HG03159 (cell line): ENCODE measurements around the gene DDX52.

Source experiments
- ATAC-seq: cut with Tn5 transposase; IDR thresholded peaks from one replicate; pipeline ENCODE4 v1.9.1; 2021; ENCODE audit warnings: mild to moderate bottlenecking, moderate library complexity; ENCODE audit not compliant: unreplicated experiment

DDX52 gene

DNA sequence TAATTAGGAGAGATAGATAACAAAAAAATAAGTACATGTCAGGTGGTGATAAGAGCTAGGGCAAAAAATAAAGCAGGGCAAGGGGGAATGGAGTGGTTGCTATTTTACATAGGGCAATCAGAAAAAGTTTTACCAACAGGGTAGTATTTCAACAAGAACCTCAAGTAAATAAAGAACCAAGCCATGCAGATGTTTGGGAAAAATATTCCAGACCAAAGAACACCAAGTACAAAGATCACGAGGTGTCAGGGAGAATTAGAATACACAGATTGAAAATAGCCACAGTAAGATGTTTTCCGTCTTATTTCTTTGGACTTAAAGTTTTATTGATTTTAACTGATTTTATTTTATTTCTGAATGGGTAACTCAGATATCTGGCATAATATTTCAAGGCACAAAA, 45.1 kb downstream of the DDX52 start:
- ATAC-seq, result no peak

DNA sequence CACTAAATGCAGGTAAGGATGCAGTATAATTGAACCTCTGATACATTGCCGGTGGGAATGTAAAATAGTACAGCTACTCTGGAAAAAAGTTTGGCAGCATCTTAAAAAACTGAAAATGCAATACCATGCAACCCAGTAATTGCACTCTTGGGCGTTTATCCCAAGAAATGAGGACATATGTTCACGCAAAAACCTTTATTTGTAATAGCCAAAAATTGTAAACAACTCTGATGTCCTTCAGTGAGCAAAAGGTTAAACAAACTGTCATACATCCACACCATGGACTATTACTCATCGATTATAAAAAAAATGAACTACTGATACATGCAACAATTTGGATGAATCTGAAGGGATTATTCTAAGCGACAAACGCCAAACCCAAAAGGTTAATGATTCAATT, 51.0 kb downstream of the DDX52 start:
- ATAC-seq, result no peak

DNA sequence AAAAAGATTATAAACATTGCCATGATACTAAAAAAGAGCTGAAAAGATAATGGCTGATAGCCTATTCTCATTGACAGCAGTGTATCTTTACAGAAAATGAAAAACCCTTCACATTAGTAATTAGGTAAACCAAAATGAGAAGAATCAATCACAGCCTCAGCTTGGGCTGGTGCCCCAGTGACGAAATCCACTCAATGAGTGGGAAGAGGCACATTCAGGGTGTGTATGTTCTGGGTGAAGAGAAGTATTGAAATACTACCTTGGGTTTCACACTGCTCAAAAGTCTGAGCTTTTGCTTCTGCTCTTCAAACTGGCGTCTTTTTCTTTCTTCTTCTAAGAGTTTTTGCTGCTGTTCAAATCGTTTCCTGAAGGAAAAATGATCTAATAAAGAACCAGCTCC, 58.2 kb downstream of the DDX52 start:
- ATAC-seq, result no peak

DNA sequence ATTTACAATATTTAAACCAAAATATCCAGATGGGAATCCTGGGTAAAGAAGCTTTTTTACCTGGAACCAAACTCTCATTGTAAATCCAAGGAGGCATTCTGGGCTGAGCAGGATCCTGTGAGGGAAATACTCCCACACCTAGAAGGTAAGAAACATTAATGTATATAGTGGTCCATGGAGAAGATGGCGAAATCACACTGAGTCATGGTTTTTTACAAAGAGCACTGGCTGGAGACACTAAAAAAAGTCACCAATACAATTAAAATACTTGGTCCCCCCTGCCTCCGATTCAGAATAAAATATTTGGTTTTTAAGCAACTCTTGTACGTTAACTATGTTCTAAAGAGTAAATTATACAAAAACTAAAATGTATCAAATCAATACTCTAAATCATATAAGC, 67.0 kb downstream of the DDX52 start:
- no peak for ATAC-seq

DNA sequence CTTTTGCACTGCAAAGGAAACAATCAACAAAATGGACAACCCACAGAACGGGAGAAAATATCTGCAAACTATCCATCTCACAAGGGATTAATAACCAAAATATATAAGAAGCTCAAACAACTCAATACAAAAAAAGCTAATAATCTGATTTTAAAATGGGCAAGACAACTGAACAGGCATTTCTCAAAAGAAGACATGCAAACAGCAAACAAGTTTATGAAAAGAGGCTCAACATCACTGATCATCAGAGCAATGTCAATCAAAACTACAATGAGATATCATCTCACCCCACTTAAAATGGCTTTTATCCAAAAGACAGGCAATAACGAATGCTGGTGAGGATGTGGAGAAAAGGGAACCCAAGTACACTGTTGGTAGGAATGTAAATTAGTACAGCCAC, 68.8 kb downstream of the DDX52 start:
- no peak for ATAC-seq

DNA sequence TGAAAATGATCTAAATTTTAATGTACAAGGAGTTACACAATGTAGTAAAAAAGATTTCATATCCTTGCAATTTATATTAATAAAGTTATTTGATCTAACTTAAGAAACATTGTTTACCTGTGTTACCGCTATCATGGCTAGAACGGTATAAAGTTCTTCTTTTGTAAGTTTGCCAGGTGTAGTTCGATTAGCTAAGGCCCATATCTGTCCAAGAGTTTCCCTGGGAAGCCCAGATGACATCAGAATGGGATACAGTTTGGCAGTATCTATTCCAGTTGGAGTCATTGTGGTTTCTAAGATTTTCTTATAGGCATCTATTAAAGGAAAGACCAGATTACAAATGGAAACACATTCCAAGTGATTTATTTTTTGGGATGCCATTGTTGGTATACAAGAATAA, 71.6 kb downstream of the DDX52 start:
- no peak for ATAC-seq

DNA sequence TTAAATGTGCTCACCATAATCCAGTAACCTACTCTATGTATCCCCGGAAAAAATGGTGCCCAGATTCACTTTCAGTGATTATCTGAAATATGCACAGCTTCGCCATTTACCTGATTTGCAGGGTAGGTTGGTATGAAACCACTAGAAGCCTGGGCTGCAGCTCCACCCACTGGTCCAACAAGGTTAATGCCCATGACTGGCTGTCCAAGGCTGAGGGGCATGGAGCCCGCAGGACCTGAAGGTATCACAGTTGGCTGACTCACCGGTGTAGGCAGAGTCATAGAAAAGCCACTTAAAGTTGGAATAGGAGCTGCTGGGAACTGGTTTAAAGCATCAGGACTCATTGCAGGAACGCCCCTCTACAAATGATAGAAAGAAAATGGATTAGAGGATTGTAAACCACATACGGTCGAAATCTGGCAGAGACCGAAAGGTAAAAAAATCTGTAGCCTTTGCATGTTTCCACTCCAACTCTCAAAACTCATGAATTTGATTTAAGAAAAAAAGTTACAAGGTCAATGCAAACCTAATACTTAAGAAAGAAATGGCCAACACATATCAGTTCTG, 72.6 kb downstream of the DDX52 start:
- no peak for ATAC-seq

DNA sequence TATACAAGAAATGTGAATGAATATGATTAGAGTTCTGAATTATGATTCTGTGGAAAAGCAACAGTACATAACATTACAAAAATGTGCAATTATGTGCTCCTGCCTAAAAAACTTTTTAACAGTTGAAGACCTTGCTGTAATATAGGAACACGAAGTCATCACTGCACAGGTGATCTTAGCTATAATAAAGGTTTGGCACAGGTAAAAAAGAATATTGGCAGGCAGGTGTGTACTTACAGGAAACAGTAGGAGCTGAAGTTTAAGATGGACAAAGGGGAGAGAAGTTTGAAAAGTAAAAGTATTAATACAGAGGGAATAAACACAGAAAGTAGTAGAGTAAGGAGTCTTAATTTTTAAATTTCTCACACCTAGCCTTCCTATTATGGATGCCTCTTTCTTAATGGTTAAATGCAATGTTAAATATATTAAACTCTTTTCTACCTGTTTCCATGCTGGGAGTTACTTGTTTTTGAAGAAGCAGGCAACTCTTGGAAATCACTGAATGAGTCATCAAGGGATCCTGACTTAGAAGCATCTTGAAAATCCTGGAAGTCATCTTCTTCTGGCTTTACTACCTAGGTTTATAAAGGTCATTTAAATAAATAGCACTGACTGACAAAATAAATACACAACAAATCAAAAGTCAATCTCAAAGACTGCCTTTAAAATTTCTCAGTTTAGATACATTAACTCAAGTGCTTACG, 74.7 kb downstream of the DDX52 start:
- no peak for ATAC-seq

DNA sequence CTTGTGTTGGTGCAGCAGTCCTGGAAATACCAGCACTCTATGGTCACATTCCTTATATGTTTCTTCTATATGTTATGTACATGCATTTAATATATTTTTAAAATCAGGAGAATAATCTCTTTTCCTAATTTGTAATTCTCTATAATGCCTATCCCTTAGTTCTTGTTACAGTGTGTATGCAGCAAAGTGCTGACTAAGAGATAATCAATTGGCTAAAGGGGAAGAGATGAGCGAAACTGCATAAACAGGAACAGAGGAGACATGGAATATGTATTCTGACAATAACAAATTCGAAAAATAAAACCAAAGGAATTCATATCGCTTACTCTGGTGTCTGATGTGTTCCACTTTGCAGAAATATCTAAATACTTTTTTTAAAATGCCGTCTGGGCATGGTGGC, 75.7 kb downstream of the DDX52 start:
- ATAC-seq, result no peak

DNA sequence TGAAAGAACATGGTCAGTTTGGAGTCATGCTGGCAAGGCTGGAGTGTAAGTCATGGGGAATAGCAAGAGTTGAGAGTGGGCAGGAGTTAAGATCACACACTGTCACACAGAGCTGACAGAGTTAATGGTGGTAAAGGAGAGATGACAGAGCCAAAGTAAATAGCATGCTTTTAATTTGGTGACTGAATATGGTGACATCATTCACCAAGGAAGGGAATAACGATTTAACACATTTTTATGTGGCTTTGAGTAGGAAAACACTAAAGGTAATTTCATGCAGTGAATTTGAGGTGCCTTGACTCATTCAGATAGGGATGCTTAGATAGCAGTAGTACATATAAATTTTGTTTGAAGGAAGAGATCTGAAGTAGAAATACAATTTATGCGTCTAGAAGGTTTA, 76.1 kb downstream of the DDX52 start:
- no peak for ATAC-seq

DNA sequence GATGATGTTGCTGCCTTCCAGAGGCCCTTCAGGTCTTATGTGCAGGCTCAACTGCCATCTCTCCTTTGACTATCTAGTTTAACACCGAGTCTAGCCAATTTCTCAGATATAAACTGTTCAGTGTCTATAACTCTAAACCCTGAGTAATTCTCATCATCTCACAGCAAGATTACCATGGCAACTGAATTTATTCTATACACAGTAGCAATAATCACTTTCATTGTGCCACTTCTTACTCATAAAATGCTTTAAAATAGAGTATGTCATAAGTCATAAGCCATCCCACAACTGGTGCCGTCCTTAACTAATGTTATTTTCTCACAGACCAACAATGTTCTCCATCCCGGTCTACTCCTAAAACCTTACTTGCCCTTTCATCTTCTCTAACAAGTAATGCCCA, 79.0 kb downstream of the DDX52 start:
- ATAC-seq, result no peak

DNA sequence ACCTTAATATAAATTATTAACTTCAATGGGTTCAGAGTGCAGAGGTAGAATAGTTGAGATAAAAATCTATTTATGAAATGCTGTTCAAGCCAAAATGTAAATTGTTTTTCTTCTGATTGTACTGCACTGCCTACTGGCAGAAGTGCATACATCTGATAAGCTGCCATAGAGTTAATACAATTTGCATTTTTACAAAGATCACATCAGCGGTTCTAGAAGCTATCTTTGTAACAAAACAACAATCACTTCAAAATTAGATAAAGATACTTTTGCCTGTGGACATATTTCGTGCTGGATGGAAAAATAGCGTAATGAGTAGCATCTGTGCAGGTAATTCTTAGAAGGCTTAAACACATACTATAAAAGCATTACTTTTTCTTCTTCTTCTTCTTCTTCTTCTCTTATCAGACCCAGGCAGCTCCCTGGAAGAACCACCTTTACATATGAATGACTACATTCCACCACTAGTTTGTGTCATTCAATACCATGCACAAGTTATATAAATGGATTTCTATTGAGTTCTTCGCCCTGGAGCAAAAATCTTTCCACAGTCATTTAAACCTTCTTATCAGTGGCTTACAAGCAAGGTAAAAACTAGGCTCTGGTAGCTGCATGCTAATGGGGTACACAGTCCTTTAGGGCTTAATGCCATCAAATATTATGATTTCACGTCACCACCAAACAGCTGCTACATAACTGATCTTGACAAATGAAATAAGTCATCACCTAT, 81.1 kb downstream of the DDX52 start:
- no peak for ATAC-seq
